Bone marrow (tissue), 2 donors: ENCODE measurements around the gene HIBADH.

Source experiments
- DNase-seq, 2 donors: peaks; one replicate each; lab custom pipeline; 2025; lab: John Stamatoyannopoulos, UW

HIBADH gene

GRCh38 chr7:27491534-27491933 is 171.1 kb downstream of the HIBADH start:
- no peak for DNase-seq

GRCh38 chr7:27487509-27487908 is 175.2 kb downstream of the HIBADH start:
- no peak for DNase-seq

- no peak for DNase-seq
These were observed 178.2 kb downstream of the HIBADH start for GRCh38 chr7:27484451-27484850.

GRCh38 chr7:27482219-27482618 is 180.5 kb downstream of the HIBADH start:
- no peak for DNase-seq

- DNase-seq = no peak
These were observed 184.1 kb downstream of the HIBADH start for GRCh38 chr7:27478556-27478955.

- DNase-seq = no peak
These were observed 184.6 kb downstream of the HIBADH start for GRCh38 chr7:27478084-27478483.

- no peak for DNase-seq
These were observed 186.2 kb downstream of the HIBADH start for GRCh38 chr7:27476493-27476892.
